Parathyroid adenoma (tissue), 2 donors: ENCODE data around the gene PGBD5.
A peak's percentile ranks its signal among the peaks of the same experiment; 100 is the strongest.

Experiments
- H2AFZ ChIP-seq: fragments of 300-600 bp; sonication (generic); one replicate; pipeline ENCODE4 v1.7.0; 2017; ENCODE audit warnings: antibody characterized with exemption, mild to moderate bottlenecking
- H3K27ac ChIP-seq: fragments of 300-600 bp; sonication (generic); one replicate; pipeline ENCODE4 v1.7.0; 2017
- H3K27me3 ChIP-seq: fragments of 300-600 bp; sonication (generic); one replicate; pipeline ENCODE4 v1.7.0; 2017; ENCODE audit warnings: low read length; ENCODE audit not compliant: control insufficient read depth, insufficient read depth
- H3K36me3 ChIP-seq: fragments of 300-600 bp; sonication (generic); one replicate; pipeline ENCODE4 v1.7.0; 2017; ENCODE audit warnings: low read length; ENCODE audit not compliant: control insufficient read depth, insufficient read depth
- H3K4me1 ChIP-seq: fragments of 300-600 bp; sonication (generic); one replicate; pipeline ENCODE4 v1.7.0; 2017; ENCODE audit warnings: control low read depth
- H3K4me2 ChIP-seq: fragments of 300-600 bp; sonication (generic); one replicate; pipeline ENCODE4 v1.7.0; 2017; ENCODE audit warnings: low read length
- H3K4me3 ChIP-seq: fragments of 300-600 bp; sonication (generic); one replicate; pipeline ENCODE4 v1.7.0; 2017; ENCODE audit warnings: low read depth, low read length
- H3K79me2 ChIP-seq: fragments of 300-600 bp; sonication (generic); one replicate; pipeline ENCODE4 v1.7.0; 2017; ENCODE audit warnings: control low read depth
- H3K9ac ChIP-seq: fragments of 300-600 bp; sonication (generic); one replicate; pipeline ENCODE4 v1.7.0; 2017; ENCODE audit warnings: mild to moderate bottlenecking
- H3K9me3 ChIP-seq: fragments of 300-600 bp; sonication (generic); one replicate; pipeline ENCODE4 v1.7.0; 2017; ENCODE audit warnings: low read length; ENCODE audit not compliant: control insufficient read depth
- TF ChIP-seq, protein P1 (sequence below): fragments of 300-600 bp; sonication (generic); IDR thresholded peaks from one replicate; pipeline ENCODE4 v1.7.0; 2017; ENCODE audit warnings: antibody characterized with exemption, mild to moderate bottlenecking
- donor health status: primary hyperparathyroidism.

Gene PGBD5

DNA sequence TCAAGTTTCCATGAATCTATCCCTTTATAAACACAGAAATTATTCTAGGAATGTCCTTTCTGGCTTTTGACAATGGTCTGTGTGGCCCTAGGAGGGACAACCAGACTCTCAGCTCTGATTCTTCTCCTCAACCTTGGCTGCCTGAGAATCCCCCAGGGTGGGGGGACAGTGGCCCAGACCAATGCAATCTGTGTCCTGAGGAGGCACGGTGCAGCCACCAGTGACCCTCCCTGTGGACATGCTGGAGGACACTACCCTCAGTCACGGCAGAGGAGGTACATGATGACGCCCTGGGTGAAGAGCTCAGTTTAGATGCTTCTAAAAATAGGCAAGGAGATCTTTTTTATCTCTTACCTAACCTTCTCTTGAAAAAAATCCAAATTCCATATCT, 91.7 kb downstream of the PGBD5 start:
- H2AFZ ChIP-seq: no peak overlapping the region
- H3K4me3 ChIP-seq: no peak overlapping the region
- H3K79me2 ChIP-seq: no peaks in the 10 kb centered on the region
- H3K4me2 ChIP-seq: no peak overlapping the region
- H3K9me3 ChIP-seq: no peaks in the 10 kb centered on the region
- H3K27me3 ChIP-seq: no peaks in the 10 kb centered on the region
- TF ChIP-seq, protein P1, sequence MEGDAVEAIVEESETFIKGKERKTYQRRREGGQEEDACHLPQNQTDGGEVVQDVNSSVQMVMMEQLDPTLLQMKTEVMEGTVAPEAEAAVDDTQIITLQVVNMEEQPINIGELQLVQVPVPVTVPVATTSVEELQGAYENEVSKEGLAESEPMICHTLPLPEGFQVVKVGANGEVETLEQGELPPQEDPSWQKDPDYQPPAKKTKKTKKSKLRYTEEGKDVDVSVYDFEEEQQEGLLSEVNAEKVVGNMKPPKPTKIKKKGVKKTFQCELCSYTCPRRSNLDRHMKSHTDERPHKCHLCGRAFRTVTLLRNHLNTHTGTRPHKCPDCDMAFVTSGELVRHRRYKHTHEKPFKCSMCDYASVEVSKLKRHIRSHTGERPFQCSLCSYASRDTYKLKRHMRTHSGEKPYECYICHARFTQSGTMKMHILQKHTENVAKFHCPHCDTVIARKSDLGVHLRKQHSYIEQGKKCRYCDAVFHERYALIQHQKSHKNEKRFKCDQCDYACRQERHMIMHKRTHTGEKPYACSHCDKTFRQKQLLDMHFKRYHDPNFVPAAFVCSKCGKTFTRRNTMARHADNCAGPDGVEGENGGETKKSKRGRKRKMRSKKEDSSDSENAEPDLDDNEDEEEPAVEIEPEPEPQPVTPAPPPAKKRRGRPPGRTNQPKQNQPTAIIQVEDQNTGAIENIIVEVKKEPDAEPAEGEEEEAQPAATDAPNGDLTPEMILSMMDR: no peak
- H3K27ac ChIP-seq: no peak overlapping the region
- H3K36me3 ChIP-seq: no peaks in the 10 kb centered on the region
- H3K9ac ChIP-seq: no peak overlapping the region
- no peaks in the 10 kb centered on the region for H3K4me1 ChIP-seq

DNA sequence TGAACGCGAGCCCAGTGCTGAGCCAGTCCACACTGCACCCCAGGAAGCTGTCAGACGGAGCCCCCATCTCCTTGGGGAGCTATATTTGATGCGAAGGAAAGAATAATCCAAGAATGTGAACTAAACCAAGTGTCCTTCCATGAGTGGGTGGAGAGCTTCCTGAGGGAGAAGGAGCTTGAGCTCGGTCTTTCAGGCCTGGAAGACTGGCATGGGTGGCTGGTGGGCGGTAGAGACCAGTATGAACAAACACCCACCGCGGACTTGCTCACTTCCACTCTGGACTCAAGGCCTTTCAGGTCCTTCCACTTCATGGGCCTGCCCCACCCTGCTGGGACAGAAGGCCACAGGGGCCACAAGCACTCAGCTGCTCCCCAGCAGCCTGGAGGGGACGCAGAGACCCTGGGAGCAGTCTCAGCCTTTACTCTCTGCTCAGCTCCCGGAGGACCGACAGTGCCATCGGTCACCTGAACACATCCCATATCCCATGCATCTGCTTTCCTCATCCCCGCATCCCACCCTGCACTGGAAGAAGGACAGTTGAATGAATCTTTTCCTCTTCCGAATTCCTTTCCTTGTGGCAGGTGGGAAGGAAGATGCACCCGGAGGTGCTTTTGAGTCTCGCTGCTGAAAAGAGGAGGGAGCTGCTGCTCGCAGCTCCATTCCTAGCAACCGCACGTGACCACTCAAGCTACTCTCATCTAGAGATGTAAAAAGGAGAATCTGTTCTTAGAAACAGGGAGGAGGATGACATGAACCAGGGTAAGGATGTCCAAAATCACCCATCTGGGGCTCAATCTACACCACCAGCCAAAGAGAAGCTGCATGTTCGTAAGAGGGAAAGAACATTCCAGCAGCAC, 92.3 kb downstream of the PGBD5 start:
- no peak overlapping the region for H3K4me2 ChIP-seq
- no peak overlapping the region for H3K9ac ChIP-seq
- no peak overlapping the region for H3K4me3 ChIP-seq
- H2AFZ ChIP-seq: no peak overlapping the region
- no peaks in the 10 kb centered on the region for H3K4me1 ChIP-seq
- H3K27ac ChIP-seq: no peak overlapping the region
- TF ChIP-seq, protein P1: no peak
- no peaks in the 10 kb centered on the region for H3K36me3 ChIP-seq
- no peaks in the 10 kb centered on the region for H3K27me3 ChIP-seq
- no peaks in the 10 kb centered on the region for H3K79me2 ChIP-seq
- no peaks in the 10 kb centered on the region for H3K9me3 ChIP-seq

DNA sequence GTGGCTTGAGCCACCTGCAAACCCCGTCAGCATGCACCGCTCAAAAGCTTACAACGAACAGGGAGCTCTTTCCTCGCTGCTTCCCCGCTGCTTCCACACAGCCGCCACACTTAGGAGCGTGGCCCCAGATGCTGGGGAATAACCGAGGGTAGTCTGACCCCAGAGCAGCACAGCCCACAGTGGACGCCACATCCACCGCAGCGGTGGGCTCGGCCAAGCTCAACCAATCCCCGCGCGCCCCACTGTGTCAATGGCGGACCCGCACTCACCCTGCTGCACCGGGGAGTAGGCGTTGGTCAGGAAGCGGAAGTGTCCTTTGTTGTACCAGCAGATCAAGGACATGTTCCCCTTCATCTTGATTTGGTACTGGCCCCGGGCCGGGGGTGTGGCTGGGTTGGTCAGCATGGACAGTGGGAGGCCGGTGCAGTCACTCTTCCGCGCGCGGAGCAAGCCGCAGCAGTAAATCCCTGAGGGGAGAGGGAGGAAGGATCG, 93.5 kb downstream of the PGBD5 start:
- no peaks in the 10 kb centered on the region for H3K36me3 ChIP-seq
- TF ChIP-seq, protein P1: no peak
- H3K4me2 ChIP-seq: peak overlapping the region; percentile 61
- no peak overlapping the region for H2AFZ ChIP-seq
- peaks cover under 1% of the 10 kb centered on the region for H3K4me1 ChIP-seq
- H3K27ac ChIP-seq: no peak overlapping the region
- peak overlapping the region; percentile 34 for H3K4me3 ChIP-seq
- no peaks in the 10 kb centered on the region for H3K79me2 ChIP-seq
- H3K9me3 ChIP-seq: no peaks in the 10 kb centered on the region
- no peak overlapping the region for H3K9ac ChIP-seq
- no peaks in the 10 kb centered on the region for H3K27me3 ChIP-seq

DNA sequence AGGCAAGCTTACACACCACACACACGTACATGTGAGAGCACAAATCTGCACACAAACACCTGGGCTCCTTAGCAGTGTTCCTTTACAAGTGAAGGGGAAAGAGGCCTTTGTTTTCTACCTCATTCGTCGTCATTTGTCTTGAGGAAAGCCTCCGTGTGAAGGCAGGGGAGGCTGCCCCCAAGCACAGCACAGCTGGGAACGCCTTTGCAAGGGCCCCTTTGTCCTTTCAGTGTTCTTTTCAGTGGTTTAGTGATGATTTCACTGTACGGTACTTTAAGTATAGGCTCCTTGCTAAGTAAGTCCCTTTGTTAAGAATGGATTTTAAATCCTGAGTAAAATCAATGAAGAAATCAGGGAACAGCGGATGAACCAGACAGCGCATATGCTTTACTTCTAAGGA, 94.1 kb downstream of the PGBD5 start:
- Histone ChIP-seq H3K9ac (no peak overlapping the region), H3K27ac (no peak overlapping the region), H3K79me2 (no peaks in the 10 kb centered on the region), H3K27me3 (no peaks in the 10 kb centered on the region), H3K4me2 (peak overlapping the region; percentile 61), H3K9me3 (no peaks in the 10 kb centered on the region), H3K36me3 (no peaks in the 10 kb centered on the region), H2AFZ (no peak overlapping the region), H3K4me1 (peaks cover 6% of the 10 kb centered on the region), H3K4me3 (no peak overlapping the region)
- TF ChIP-seq, protein P1: no peak

DNA sequence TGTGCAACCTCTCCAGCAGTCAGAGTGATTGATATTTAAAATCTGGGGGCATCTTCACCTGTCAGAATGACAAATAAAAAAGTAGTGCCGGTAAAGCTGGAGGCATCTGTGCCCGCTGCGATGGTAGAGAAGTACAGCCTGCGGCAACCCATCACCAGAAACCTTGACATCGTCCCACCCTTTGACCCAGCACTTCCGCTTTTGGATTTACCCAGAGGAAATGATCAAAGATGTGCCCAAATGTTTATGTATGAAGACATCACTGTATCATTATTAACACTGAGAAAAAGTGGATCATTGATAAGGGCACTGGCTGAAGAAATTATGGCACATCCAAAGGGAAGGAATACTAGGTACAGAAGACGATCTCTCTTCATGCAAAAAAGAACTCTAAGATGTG, 96.0 kb downstream of the PGBD5 start:
- H3K4me2 ChIP-seq: no peak overlapping the region
- no peaks in the 10 kb centered on the region for H3K27me3 ChIP-seq
- H3K4me3 ChIP-seq: no peak overlapping the region
- TF ChIP-seq, protein P1: no peak
- H3K9me3 ChIP-seq: no peaks in the 10 kb centered on the region
- peaks cover 9% of the 10 kb centered on the region for H3K4me1 ChIP-seq
- H3K27ac ChIP-seq: no peak overlapping the region
- no peak overlapping the region for H2AFZ ChIP-seq
- no peak overlapping the region for H3K9ac ChIP-seq
- H3K36me3 ChIP-seq: no peaks in the 10 kb centered on the region
- no peaks in the 10 kb centered on the region for H3K79me2 ChIP-seq
